Panc1 (cell line): ENCODE results near the gene GC. TPM values are rescaled to one million over a fixed set of nuclear protein-coding genes. Genes with fewer than 3 reads are reported as not detected.

Experiments used
- ATAC-seq: fragments of 200-7000 bp; cut with Tn5 transposase; 2 replicates; pipeline ENCODE4 v1.9.1; 2020; ENCODE audit warnings: mild to moderate bottlenecking, moderate library complexity
- BruUV-seq: library from RNA; stranded (reverse); fragments of 400-500 nt; replicated peaks from 2 replicates; lab custom pipeline; 2021; lab: Mats Ljungman, UMichigan
- CTCF ChIA-PET: fragments of 300-600 bp; sonication (Branson Sonifier 250); formaldehyde crosslinking; loops from one replicate; lab custom pipeline; 2022; ENCODE audit warnings: antibody characterized with exemption; lab: Charles Lee
- POLR2A ChIA-PET: fragments of 300-600 bp; sonication (Branson Sonifier 250); formaldehyde crosslinking; loops from one replicate; lab custom pipeline; 2022; ENCODE audit warnings: antibody characterized with exemption; lab: Charles Lee
- DNase-seq: peaks from one replicate; pipeline ENCODE4 v3.0.0-alpha.2; 2010; ENCODE audit warnings: low read depth, low spot score
- H3K27ac ChIP-seq: 2 replicates; pipeline ENCODE4 v1.5.1; 2011; ENCODE audit warnings: mild to moderate bottlenecking, low read length, inconsistent platforms
- H3K27me3 ChIP-seq: fragments of 200-500 bp; sonication (Bioruptor generic); 2 replicates; pipeline ENCODE4 v1.6.0; 2014; ENCODE audit warnings: low read length, inconsistent platforms; ENCODE audit not compliant: control insufficient read depth, insufficient read depth
- H3K36me3 ChIP-seq: fragments of 200-500 bp; sonication (Bioruptor generic); 2 replicates; pipeline ENCODE4 v1.5.1; 2014; ENCODE audit warnings: inconsistent platforms, mild to moderate bottlenecking, low read length, moderate library complexity; ENCODE audit not compliant: control insufficient read depth, insufficient read depth
- H3K4me1 ChIP-seq: 2 replicates; pipeline ENCODE4 v1.5.1; 2011; ENCODE audit warnings: inconsistent platforms, mild to moderate bottlenecking, low read length, moderate library complexity; ENCODE audit not compliant: control insufficient read depth, insufficient read depth
- H3K4me3 ChIP-seq, 2 experiments: 2 replicates each; pipeline ENCODE4 v1.5.1; 2011 to 2012; ENCODE audit warnings: low read depth in 2 of 2, low read length in 2 of 2, mild to moderate bottlenecking in 2 of 2, inconsistent platforms in 1 of 2, moderate library complexity in 1 of 2
- H3K9me3 ChIP-seq: fragments of 200-500 bp; sonication (Bioruptor generic); 2 replicates; pipeline ENCODE4 v1.5.1; 2014; ENCODE audit warnings: low read depth, mild to moderate bottlenecking, inconsistent platforms, low read length, moderate library complexity; ENCODE audit not compliant: control insufficient read depth, insufficient read depth
- CTCF ChIP-seq: fragments of 450-650 bp; IDR thresholded peaks from 2 replicates; pipeline ENCODE4 v1.5.1; 2017; ENCODE audit warnings: mild to moderate bottlenecking
- POLR2AphosphoS5 ChIP-seq: IDR thresholded peaks from 2 replicates; pipeline ENCODE4 v1.6.1; 2012; ENCODE audit warnings: mild to moderate bottlenecking, low read depth, low read length, moderate library complexity
- REST ChIP-seq, 2 experiments: IDR thresholded peaks; 2 replicates each; pipeline ENCODE4 v1.6.1; 2011 to 2012; ENCODE audit warnings: low read depth in 2 of 2, control low read depth in 1 of 2, low read length in 1 of 2, mild to moderate bottlenecking in 1 of 2, moderate library complexity in 1 of 2; ENCODE audit not compliant: insufficient read depth in 1 of 2
- SIN3A ChIP-seq: IDR thresholded peaks from 2 replicates; pipeline ENCODE4 v1.6.1; 2012; ENCODE audit warnings: low read depth, mild to moderate bottlenecking, low read length, moderate library complexity, borderline replicate concordance; ENCODE audit not compliant: insufficient read depth
- TCF7L2 ChIP-seq: IDR thresholded peaks from 2 replicates; pipeline ENCODE4 v1.6.1; 2011; ENCODE audit warnings: mild to moderate bottlenecking, low read depth, low read length, inconsistent platforms
- in situ Hi-C: cut with HindIII; loops from 2 replicates; pipeline ENCODE4 v1.10.0; 2016; ENCODE audit warnings: low sequenced_read_pairs, low pct_unique_long_range_greater_than_20kb
- intact Hi-C: fragments of 100-400 bp; cut with micrococcal nuclease; formaldehyde crosslinking; loops from one replicate; pipeline ENCODE4 v1.10.0; 2022; ENCODE audit not compliant: unreplicated experiment
- total RNA-seq: library from RNA; stranded (reverse); gene quantifications from one replicate; pipeline ENCODE4 v1.2.1, GENCODE V29; 2021; ENCODE audit not compliant: unreplicated experiment

The GC gene
- total RNA-seq, 1 experiment from 2014 or later, result 0.31 TPM

- H3K9me3 ChIP-seq, result no peaks in the 10 kb centered on the region
- TF ChIP-seq CTCF (no peak), REST (IDR thresholded peaks at IDR 0.05; ENCODE audit: insufficient read depth in 1 of 2, low read depth in 2 of 2, low read length in 1 of 2) (no peak), POLR2AphosphoS5 (no peak), TCF7L2 (no peak), SIN3A (no peak)
- in situ Hi-C loops (no loop called here), intact Hi-C loops (no loop called here)
- ChIA-PET POLR2A (no interaction called here), CTCF (no interaction called here)
- no peaks in the 10 kb centered on the region for H3K36me3 ChIP-seq
- no TSS peak for BruUV-seq
- no peaks in the 10 kb centered on the region for H3K4me1 ChIP-seq
- no peaks in the 10 kb centered on the region for H3K27me3 ChIP-seq
- DNase-seq (no peak), ATAC-seq (no peak)
- H3K27ac ChIP-seq, result no peak overlapping the region
- H3K4me3 ChIP-seq, result no peak overlapping the region
Measured at GRCh38 chr4:71752383-71753042, 31.4 kb downstream of the GC start.

- intact Hi-C loops, result no loop called here
- ChIA-PET CTCF (no interaction called here), POLR2A (no interaction called here)
- Histone ChIP-seq H3K9me3 (no peaks in the 10 kb centered on the region), H3K27me3 (no peaks in the 10 kb centered on the region), H3K27ac (no peak overlapping the region), H3K4me1 (no peaks in the 10 kb centered on the region), H3K4me3 (no peak overlapping the region), H3K36me3 (no peaks in the 10 kb centered on the region)
- ATAC-seq (no peak), DNase-seq (no peak)
- in situ Hi-C loops, result no loop called here
- no peak for TF ChIP-seq CTCF
- no peak for TF ChIP-seq POLR2AphosphoS5
- TF ChIP-seq REST (IDR thresholded peaks at IDR 0.05; ENCODE audit: insufficient read depth in 1 of 2, low read depth in 2 of 2, low read length in 1 of 2), result no peak
- BruUV-seq, result no TSS peak
Measured at GRCh38 chr4:71749008-71749594, 34.8 kb downstream of the GC start.
